Activated CD4-positive, alpha-beta T cell treated with anti-CD3 and anti-CD28 coated beads for 36 hours (primary cell): Measurements from ENCODE around the gene PIN1. TPM values are rescaled to one million over a fixed set of nuclear protein-coding genes. Genes with fewer than 3 reads are reported as not detected.
"Not testable (repeated sequence)": the region's sequence is repeated elsewhere in the genome, so short reads cannot be mapped to it uniquely, and the experiment has no call there.

Experiments
- ATAC-seq: fragments of 200-7000 bp; cut with Tn5 transposase; one replicate; pipeline ENCODE4 v1.10.0; 2021; ENCODE audit warnings: mild to moderate bottlenecking, moderate library complexity
- CTCF ChIA-PET: fragments of 350-600 bp; sonication (Branson Sonifier 250); formaldehyde crosslinking; loops from one replicate; lab custom pipeline; 2021; ENCODE audit warnings: antibody characterized with exemption; lab: Charles Lee
- POLR2A ChIA-PET: fragments of 350-600 bp; sonication (Branson Sonifier 250); formaldehyde crosslinking; loops from one replicate; lab custom pipeline; 2021; ENCODE audit warnings: antibody characterized with exemption, inconsistent platforms; lab: Charles Lee
- DNase-seq: peaks from one replicate; pipeline ENCODE4 v3.0.0-alpha.2; 2020
- H3K27ac Mint-ChIP-seq: one replicate; pipeline ENCODE4 v1.8.0; 2021; ENCODE audit warnings: mixed read lengths
- H3K27me3 Mint-ChIP-seq: one replicate; pipeline ENCODE4 v1.8.0; 2021; ENCODE audit warnings: mixed read lengths
- H3K36me3 Mint-ChIP-seq: one replicate; pipeline ENCODE4 v1.8.0; 2021; ENCODE audit warnings: low read depth, mixed read lengths
- H3K4me1 Mint-ChIP-seq: one replicate; pipeline ENCODE4 v1.8.0; 2021; ENCODE audit warnings: mixed read lengths
- H3K4me3 Mint-ChIP-seq: one replicate; pipeline ENCODE4 v1.8.0; 2021; ENCODE audit warnings: mild to moderate bottlenecking, moderate library complexity, mixed read lengths
- H3K9me3 Mint-ChIP-seq: one replicate; pipeline ENCODE4 v1.8.0; 2021; ENCODE audit warnings: low read depth, mixed read lengths
- intact Hi-C, 2 experiments: fragments of 100-400 bp; cut with DNase I in 1 of 2; cut with micrococcal nuclease in 1 of 2; formaldehyde crosslinking; loops; one replicate each; pipeline versions ENCODE4 v1.14.2 to v1.15.1; 2022 to 2024; cut with DNase I, micrococcal nuclease
- total RNA-seq, 2 experiments: library from RNA; stranded (reverse); gene quantifications; one replicate each; pipeline ENCODE4 v1.2.3, GENCODE V29; 2021

PIN1 gene
- total RNA-seq, 2 experiments from 2014 or later: 70.4 to 74.2 TPM

DNA sequence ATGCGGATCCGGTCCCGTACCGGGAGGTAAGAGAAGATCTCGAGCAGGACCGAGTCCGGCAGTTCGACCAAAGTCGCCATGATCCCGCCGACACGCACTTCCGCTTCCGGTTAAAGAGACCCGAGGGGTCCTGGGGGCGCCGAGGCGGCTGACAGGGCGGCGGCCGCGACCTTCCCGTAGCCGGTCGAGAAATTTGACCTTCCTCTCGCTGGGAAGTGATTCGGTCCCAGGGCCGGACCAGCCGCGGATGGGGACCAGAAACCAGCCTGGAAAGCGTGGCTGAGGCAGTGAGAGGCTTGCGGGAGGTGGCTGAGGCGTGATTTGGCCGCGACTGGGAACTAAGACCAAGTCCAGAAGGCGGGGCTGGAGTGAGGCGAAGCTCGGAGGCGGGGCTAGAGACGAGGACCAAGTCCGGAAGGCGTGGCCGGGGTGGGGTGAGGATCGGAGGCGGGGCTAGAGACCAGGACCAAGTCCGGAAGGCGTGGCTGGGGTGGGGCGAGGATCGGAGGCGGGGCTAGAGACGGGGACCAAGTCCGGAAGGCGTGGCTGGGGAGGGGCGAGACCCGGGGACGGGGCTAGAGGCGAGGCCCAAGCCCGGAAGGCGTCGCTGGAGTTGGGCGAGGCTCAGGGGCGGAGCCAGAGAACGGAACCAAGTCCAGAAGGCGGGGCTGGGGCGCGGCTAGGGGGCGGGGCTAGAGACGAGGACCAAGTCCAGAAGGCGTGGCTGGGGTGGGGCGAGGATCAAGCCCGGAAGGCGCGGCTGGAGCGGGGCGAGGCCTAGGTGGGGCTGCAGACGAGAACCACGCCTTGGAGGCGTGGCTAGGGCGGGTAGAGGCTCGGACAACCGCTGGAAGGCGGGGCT lies 16.2 kb upstream of the PIN1 start, which contains the start of gene FBXL12:
Gene FBXL12 (minus strand): TSS at position 346 of the 862 bp plus-strand sequence. CDS start 266 bp downstream, at position 80.
- peak; percentile 92 for ATAC-seq
- CTCF ChIA-PET: interaction anchor here (1.0 kb wide), 1 partner anchor 23 kb away, joined by 3 read pairs; no protein-coding TSS in a partner anchor
- Mint-ChIP-seq H3K36me3 (peaks cover 35% of the 10 kb centered on the region), H3K27ac (peak within 1 kb of the TSS; percentile 90), H3K27me3 (no peaks in the 10 kb centered on the region), H3K9me3 (peaks cover 5% of the 10 kb centered on the region), H3K4me1 (peaks cover 26% of the 10 kb centered on the region), H3K4me3 (peak within 1 kb of the TSS; percentile 88)
- DNase-seq: peak; percentile 100
- POLR2A ChIA-PET: interaction anchor here (0.5 to 1.0 kb wide), 5 partner anchors 9 to 286 kb away, joined by 3 to 6 read pairs (median 4); partner anchors contain the start of gene UBL5
- intact Hi-C loops: loop anchor here (1.0 to 2.0 kb wide), 14 partner anchors 8 to 1304 kb away; partner anchors contain the start of genes PIN1 (in 2 of the 2), UBL5 (in 2 of the 2), RAVER1 (in 1 of the 2) and ZNF317 (in 1 of the 2)

DNA sequence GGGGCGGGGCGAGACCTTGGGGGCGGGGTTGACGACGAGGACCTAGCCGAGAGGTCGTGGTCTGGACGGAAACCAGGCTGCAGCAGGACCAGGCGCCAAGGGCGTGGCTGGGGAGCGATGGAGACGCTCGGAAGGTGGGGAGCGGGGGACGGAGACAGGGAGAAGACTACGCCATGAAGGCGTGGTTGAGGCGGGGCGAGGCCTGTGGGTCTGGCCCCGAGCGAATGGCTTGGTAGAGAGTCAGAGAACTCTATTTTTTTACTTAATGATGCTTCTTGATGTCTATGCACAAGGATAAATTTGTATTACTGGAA lies 15.6 kb upstream of the PIN1 start:
- Mint-ChIP-seq H3K9me3 (peaks cover 5% of the 10 kb centered on the region), H3K4me1 (peaks cover 25% of the 10 kb centered on the region), H3K4me3 (peak overlapping the region; percentile 88), H3K36me3 (peaks cover 32% of the 10 kb centered on the region), H3K27ac (peak overlapping the region; percentile 85), H3K27me3 (no peaks in the 10 kb centered on the region)
- CTCF ChIA-PET: interaction anchor here (1.0 kb wide), 1 partner anchor 24 kb away, joined by 3 read pairs; no protein-coding TSS in a partner anchor
- DNase-seq (no peak), ATAC-seq (no peak)
- POLR2A ChIA-PET: interaction anchor here (0.6 to 1.0 kb wide), 4 partner anchors 8 to 285 kb away, joined by 3 to 5 read pairs (median 4); partner anchors contain the start of gene UBL5
- intact Hi-C loops: loop anchor here (1.0 to 2.0 kb wide), 14 partner anchors 8 to 1305 kb away; partner anchors contain the start of genes PIN1 (in 2 of the 2), UBL5 (in 2 of the 2), RAVER1 (in 1 of the 2) and ZNF317 (in 1 of the 2)

DNA sequence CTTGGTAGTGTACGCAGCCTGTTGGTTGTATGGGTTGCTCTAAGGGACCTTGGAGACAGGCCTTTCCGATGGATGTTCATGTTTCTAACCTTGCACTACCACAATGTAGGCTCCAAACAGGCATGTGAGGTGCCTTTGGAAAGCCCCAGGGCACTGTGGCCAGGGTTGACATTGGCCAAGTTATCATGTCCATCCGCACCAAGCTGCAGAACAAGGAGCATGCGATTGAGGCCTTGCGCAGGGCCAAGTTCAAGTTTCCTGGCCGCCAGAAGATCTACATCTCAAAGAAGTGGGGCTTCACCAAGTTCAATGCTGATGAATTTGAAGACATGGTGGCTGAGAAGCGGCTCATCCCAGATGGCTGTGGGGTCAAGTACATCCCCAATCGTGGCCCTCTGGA lies 15.1 kb upstream of the PIN1 start:
- H3K4me1 Mint-ChIP-seq: peaks cover 25% of the 10 kb centered on the region
- H3K4me3 Mint-ChIP-seq: peak overlapping the region; percentile 88
- ATAC-seq, intact Hi-C loops, H3K27me3 Mint-ChIP-seq, CTCF ChIA-PET, POLR2A ChIA-PET, H3K9me3 Mint-ChIP-seq, DNase-seq: not testable (repeated sequence)
- H3K27ac Mint-ChIP-seq: peak overlapping the region; percentile 85
- peaks cover 27% of the 10 kb centered on the region for H3K36me3 Mint-ChIP-seq

DNA sequence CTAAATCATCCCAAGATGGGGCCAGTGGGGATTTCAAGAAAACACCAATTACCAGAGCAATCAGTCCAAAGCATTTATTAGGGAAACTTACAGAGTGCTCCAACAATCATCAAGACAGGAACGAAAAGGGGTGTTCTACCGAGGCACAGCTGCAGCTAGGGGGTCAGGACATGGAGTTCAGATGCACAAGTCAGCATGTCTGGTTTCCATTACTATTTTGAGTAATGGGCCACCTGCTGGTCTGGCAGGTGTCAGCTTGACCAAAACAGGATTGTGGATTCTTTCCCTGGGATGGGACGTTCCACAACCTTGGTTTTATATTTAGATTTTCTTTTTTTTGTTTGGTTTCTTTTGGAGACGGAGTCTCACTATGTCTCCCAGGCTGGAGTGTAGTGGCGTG lies 11.3 kb upstream of the PIN1 start:
- Mint-ChIP-seq H3K4me3 (no peak overlapping the region), H3K4me1 (peaks cover 24% of the 10 kb centered on the region), H3K36me3 (peaks cover 18% of the 10 kb centered on the region), H3K9me3 (no peaks in the 10 kb centered on the region), H3K27me3 (no peaks in the 10 kb centered on the region), H3K27ac (no peak overlapping the region)
- intact Hi-C loops: no loop called here
- CTCF ChIA-PET: interaction anchor here (0.7 kb wide), 1 partner anchor 43 kb away, joined by 3 read pairs; no protein-coding TSS in a partner anchor
- POLR2A ChIA-PET: no interaction called here
- DNase-seq (no peak), ATAC-seq (no peak)

DNA sequence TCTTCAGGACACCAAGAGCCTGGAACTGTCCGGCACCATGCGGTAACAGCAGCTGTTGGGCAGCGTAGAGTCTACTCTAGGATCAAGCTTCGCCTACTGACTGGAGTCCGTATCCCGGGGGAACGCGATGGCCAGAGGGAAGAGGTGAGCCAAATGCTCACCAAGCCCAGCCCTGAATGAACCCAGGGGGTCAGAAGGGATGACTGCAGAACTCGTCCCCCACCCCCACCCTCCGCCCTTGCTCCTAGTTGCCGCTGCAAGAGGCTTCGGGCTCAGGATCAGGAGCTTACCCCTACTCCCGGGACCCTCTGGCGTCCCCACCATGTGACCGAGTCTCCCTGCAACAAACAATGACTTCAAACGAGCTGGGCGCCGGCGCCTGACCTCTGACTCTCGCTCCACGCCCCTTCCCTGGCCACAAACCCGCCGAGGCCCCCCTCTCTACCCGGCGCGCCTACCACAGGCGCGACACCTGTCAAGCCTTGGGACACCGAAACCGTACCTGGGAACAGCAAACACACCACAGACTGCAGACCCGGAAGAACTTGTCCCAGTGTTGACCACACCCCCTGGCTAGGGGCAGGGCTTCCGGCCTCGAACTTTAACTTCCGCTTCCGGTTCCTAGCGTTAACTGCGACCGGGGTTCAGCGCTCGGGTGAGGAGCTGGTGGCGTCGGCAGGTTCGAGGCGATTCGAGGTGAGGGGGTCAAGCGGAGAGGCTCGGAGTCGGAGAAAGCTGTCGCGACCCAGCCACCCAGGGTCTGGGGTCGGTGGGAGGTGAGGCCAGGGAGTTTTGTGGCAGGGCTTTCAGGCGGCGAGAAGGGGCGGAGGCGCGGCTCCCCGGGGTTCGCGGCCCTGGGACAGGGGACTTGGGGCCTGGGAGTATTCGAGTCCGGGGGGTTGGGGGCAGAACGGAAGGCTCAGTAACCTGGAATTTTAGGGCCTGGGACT lies 7.6 kb upstream of the PIN1 start, which contains the start of gene UBL5:
Gene UBL5 (plus strand): TSS at position 630 of the 950 bp plus-strand sequence. CDS start 420 bp downstream, outside the sequence.
- Mint-ChIP-seq H3K4me3 (peak within 1 kb of the TSS; percentile 98), H3K27me3 (no peaks in the 10 kb centered on the region), H3K36me3 (peaks cover 31% of the 10 kb centered on the region), H3K27ac (peak within 1 kb of the TSS; percentile 97), H3K4me1 (peaks cover 23% of the 10 kb centered on the region), H3K9me3 (no peaks in the 10 kb centered on the region)
- DNase-seq (peak; percentile 93), ATAC-seq (peak; percentile 99)
- POLR2A ChIA-PET: interaction anchor here (0.6 to 1.3 kb wide), 3 partner anchors 9 to 329 kb away, joined by 3 to 5 read pairs (median 3); partner anchors contain the start of gene FBXL12
- intact Hi-C loops: loop anchor here (1.0 to 2.0 kb wide), 4 partner anchors 8 to 59 kb away; partner anchors contain the start of genes FBXL12 (in 2 of the 2), PIN1 (in 2 of the 2) and ZNF846 (in 1 of the 2)
- CTCF ChIA-PET: interaction anchor here (0.6 to 1.4 kb wide), 7 partner anchors 13 to 376 kb away, joined by 3 to 4 read pairs (median 3); partner anchors contain the start of gene COL5A3

DNA sequence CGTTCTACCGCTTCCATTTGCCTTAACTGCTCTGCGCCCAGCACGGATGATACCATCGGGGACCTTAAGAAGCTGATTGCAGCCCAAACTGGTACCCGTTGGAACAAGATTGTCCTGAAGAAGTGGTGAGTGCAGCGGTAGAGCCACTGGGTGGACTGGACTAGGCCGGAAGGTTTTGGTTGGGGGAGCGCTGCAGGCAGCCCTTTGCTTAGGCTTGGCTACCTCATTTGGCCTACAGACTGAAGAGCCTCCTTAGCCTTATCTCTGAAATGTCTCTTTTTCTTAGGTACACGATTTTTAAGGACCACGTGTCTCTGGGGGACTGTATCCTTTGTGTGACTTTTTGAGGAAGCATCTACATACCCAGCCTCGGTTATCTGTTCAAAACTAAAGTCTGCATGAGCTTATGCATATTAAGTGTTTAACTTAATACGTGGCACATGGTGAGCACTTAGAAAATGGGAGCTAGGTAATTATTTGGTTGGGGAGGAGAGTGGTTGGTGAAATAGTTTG lies 6.5 kb upstream of the PIN1 start:
- Mint-ChIP-seq H3K4me3 (peak overlapping the region; percentile 98), H3K9me3 (no peaks in the 10 kb centered on the region), H3K4me1 (peaks cover 23% of the 10 kb centered on the region), H3K27me3 (no peaks in the 10 kb centered on the region), H3K27ac (peak overlapping the region; percentile 97), H3K36me3 (peaks cover 26% of the 10 kb centered on the region)
- intact Hi-C loops: no loop called here
- ChIA-PET POLR2A (interaction anchor here (0.8 kb wide), 1 partner anchor 19 kb away, joined by 3 read pairs; no protein-coding TSS in a partner anchor), CTCF (interaction anchor here (0.6 to 1.3 kb wide), 3 partner anchors 16 to 205 kb away, joined by 3 read pairs; no protein-coding TSS in a partner anchor)
- no peak for DNase-seq
- no peak for ATAC-seq

DNA sequence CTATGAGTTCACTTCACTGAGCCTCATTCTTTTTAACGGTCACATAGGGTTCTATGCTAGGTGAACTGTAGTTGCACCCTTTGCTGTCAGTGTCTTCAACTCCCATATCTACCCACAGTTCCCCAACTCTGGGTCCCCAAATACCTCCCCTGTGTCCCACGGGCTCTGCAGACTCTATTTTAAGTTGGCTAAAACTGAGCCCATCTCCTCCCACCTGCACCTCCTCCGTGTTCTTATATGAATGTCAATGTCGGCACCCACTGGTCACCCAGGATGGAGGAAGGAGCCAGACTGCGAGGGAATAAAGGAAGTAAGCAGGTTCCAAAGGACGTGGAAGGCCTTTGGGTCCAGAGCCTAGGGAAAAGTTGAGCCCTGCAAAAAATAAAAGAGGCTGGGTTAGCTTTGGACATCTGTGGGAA lies 802 bp upstream of the PIN1 start:
- peak overlapping the region; percentile 86 for H3K4me3 Mint-ChIP-seq
- no peak overlapping the region for H3K27ac Mint-ChIP-seq
- no peaks in the 10 kb centered on the region for H3K27me3 Mint-ChIP-seq
- ChIA-PET CTCF (no interaction called here), POLR2A (no interaction called here)
- H3K9me3 Mint-ChIP-seq: no peaks in the 10 kb centered on the region
- intact Hi-C loops: loop anchor here (1.0 to 2.0 kb wide), 4 partner anchors 50 to 270 kb away; partner anchors contain the start of gene SHFL (in 1 of the 2)
- peaks cover 18% of the 10 kb centered on the region for H3K36me3 Mint-ChIP-seq
- ATAC-seq (no peak), DNase-seq (no peak)
- H3K4me1 Mint-ChIP-seq: peaks cover 23% of the 10 kb centered on the region

DNA sequence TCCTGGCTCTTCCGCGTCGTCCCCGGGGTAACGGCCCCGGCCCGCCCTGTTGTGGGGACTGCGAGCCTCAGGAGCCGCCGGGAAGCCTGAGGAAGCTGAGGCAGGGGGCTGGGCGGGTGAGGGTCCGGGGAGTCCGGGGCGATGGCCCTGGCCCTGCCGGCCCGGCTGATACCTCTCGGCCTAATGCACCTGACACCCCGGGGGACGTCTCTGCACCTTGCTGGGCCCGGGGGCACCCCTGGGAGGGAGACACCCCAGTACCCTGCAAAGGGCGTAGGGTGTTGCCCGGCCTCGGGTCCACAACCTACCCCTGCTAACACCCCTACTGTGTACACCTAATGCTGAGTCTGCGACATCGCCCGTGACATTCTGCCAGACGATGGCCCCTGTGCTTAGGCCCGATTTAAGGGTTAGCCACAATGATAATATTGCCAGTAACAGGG lies 410 bp downstream of the PIN1 start:
- no peak for DNase-seq
- intact Hi-C loops: loop anchor here (1.0 to 2.0 kb wide), 14 partner anchors 8 to 1003 kb away; partner anchors contain the start of genes FBXL12 (in 2 of the 2), UBL5 (in 2 of the 2), ILF3 (in 1 of the 2) and MBD3L1 (in 1 of the 2)
- Mint-ChIP-seq H3K4me3 (peak overlapping the region; percentile 86), H3K27ac (peak overlapping the region; percentile 88), H3K27me3 (no peaks in the 10 kb centered on the region), H3K4me1 (peaks cover 19% of the 10 kb centered on the region), H3K36me3 (peaks cover 14% of the 10 kb centered on the region), H3K9me3 (no peaks in the 10 kb centered on the region)
- POLR2A ChIA-PET: interaction anchor here (0.6 kb wide), 1 partner anchor 27 kb away, joined by 4 read pairs; no protein-coding TSS in a partner anchor
- ATAC-seq: peak; percentile 0
- CTCF ChIA-PET: interaction anchor here (0.6 kb wide), 1 partner anchor 791 kb away, joined by 3 read pairs; no protein-coding TSS in a partner anchor

DNA sequence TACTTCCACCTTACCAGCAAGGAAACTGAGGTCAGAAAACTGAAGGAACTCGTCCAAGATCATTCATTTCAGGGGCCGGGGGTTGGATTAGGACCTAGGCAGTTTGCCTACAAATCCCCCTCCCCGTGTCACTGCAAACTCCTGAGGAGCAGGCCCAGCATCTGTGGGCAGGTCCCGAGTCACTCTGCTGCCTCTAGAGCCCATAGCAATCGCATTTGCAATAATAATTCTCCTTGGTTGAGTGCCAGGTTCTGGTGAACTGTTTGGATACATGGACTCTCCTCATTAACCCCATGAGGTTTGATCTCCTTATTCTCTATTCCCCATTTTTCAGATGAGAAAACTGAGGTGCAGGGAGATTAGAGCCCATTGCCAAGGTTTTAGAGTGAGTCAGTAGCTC lies 903 bp downstream of the PIN1 start:
- Mint-ChIP-seq H3K36me3 (peaks cover 15% of the 10 kb centered on the region), H3K4me1 (peaks cover 19% of the 10 kb centered on the region), H3K4me3 (peak overlapping the region; percentile 86), H3K27ac (peak overlapping the region; percentile 88), H3K9me3 (no peaks in the 10 kb centered on the region), H3K27me3 (no peaks in the 10 kb centered on the region)
- ATAC-seq (no peak), DNase-seq (no peak)
- CTCF ChIA-PET: interaction anchor here (1.0 kb wide), 1 partner anchor 9 kb away, joined by 3 read pairs; no protein-coding TSS in a partner anchor
- intact Hi-C loops: no loop called here
- POLR2A ChIA-PET: interaction anchor here (0.6 kb wide), 1 partner anchor 28 kb away, joined by 4 read pairs; no protein-coding TSS in a partner anchor

DNA sequence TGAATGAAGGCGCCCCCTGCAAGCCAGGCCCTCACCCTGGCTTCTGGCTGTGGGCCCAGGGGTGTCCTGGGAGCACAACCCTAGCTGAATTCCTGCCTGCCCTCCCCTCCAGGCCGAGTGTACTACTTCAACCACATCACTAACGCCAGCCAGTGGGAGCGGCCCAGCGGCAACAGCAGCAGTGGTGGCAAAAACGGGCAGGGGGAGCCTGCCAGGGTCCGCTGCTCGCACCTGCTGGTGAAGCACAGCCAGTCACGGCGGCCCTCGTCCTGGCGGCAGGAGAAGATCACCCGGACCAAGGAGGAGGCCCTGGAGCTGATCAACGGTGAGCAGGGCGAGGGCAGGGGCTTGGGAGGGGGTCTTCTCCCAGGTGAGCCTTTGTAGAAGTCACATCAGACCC lies 3.2 kb downstream of the PIN1 start:
- DNase-seq (no peak), ATAC-seq (no peak)
- Mint-ChIP-seq H3K4me3 (no peak overlapping the region), H3K4me1 (peaks cover 19% of the 10 kb centered on the region), H3K27me3 (no peaks in the 10 kb centered on the region), H3K27ac (no peak overlapping the region), H3K9me3 (no peaks in the 10 kb centered on the region), H3K36me3 (peaks cover 36% of the 10 kb centered on the region)
- intact Hi-C loops: no loop called here
- POLR2A ChIA-PET: no interaction called here
- CTCF ChIA-PET: no interaction called here
